Measurements from ENCODE around the gene CD84.

DNA sequence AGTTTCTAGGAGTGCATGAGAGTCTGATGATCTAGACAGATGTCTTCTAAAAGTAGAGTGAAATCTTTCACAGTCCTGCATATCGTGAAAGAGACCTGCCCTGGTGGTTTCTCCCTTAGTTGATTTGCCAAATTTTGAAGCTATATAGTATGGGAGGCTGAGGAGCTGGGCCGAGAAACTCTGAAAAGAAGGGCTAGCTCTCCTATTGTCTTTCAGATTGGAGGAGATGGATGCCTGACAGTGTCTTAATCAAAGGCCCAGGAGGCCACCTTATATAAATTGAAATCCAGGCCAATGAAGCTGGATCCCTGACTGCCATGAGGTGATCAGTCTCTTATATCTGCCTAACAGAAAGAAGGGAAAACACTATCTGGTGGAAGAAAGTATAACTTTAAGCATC is 18.4 kb upstream of the CD84 start:
- no peak for TF ChIP-seq TARDBP (IDR thresholded peaks at IDR 0.05)
- no peak for TF ChIP-seq FOXA1 (IDR thresholded peaks at IDR 0.05)
- TF ChIP-seq SUZ12 (IDR thresholded peaks at IDR 0.05), result no peak
- TF ChIP-seq BHLHE40 (IDR thresholded peaks at IDR 0.05; ENCODE audit: borderline replicate concordance), result no peak
- no peak for TF ChIP-seq FOXM1 (IDR thresholded peaks at IDR 0.05; ENCODE audit: borderline replicate concordance)
